ENCODE results near the gene BPIFB4.

GRCh38 chr20:33159713-33160112 is 80.3 kb downstream of the BPIFB4 start:
- no peak for TF ChIP-seq FOS (IDR thresholded peaks at IDR 0.05; ENCODE audit: borderline replicate concordance, insufficient read depth, low read length)
- TF ChIP-seq POLR2A (IDR thresholded peaks at IDR 0.05; ENCODE audit: low read depth, low read length), result no peak
- TF ChIP-seq CTCF (IDR thresholded peaks at IDR 0.05; ENCODE audit: extremely low read depth in 1 of 2, insufficient read depth in 1 of 2, low read depth in 1 of 2, low read length in 2 of 2), result no peak
- no peak for TF ChIP-seq EZH2 (IDR thresholded peaks at IDR 0.05; ENCODE audit: borderline replicate concordance, low read depth, low read length, severe bottlenecking)
- TF ChIP-seq MAX (IDR thresholded peaks at IDR 0.05; ENCODE audit: insufficient read depth, insufficient read length), result no peak
- TF ChIP-seq POLR2AphosphoS5 (IDR thresholded peaks at IDR 0.05; ENCODE audit: insufficient read depth, low read depth, low read length), result no peak
- no peak for TF ChIP-seq MYC (IDR thresholded peaks at IDR 0.05; ENCODE audit: low read depth, low read length)
- no peak for TF ChIP-seq GATA2 (IDR thresholded peaks at IDR 0.05; ENCODE audit: insufficient read depth, insufficient read length, low read depth, low read length)
- TF ChIP-seq JUN (IDR thresholded peaks at IDR 0.05; ENCODE audit: borderline replicate concordance, insufficient read depth, insufficient read length, low read depth), result no peak
